HEK293 (cell line): ENCODE data around the gene DNAJC27.
A peak's percentile ranks its signal among the peaks of the same experiment; 100 is the strongest.

Experiments
- CTCF ChIA-PET: fragments of 350-600 bp; formaldehyde crosslinking; extraction: SDS; loops from one replicate; lab custom pipeline; 2021; ENCODE audit warnings: antibody characterized with exemption; lab: Yijun Ruan, JAX
- POLR2A ChIA-PET: fragments of 300-600 bp; formaldehyde crosslinking; extraction: SDS; loops from one replicate; lab custom pipeline; 2020; ENCODE audit warnings: antibody characterized with exemption, inconsistent platforms; lab: Yijun Ruan, JAX
- H3K27ac ChIP-seq: fragments of 200-500 bp; sonication (Bioruptor generic); 2 replicates; pipeline ENCODE4 v1.5.1; 2014; ENCODE audit warnings: low read depth, low read length, control low read depth, inconsistent platforms; ENCODE audit errors: extremely low read depth
- H3K36me3 ChIP-seq, 2 experiments: fragments of 200-500 bp in 1 of 2; sonication (Bioruptor generic) in 1 of 2; 1 replicate in 1 of 2; 2 replicates in 1 of 2; pipeline ENCODE4 v1.5.1; 2014 to 2017; ENCODE audit warnings: inconsistent platforms in 2 of 2, low read length in 2 of 2; ENCODE audit not compliant: control insufficient read depth in 2 of 2, insufficient read depth in 1 of 2
- H3K4me1 ChIP-seq: fragments of 200-500 bp; sonication (Bioruptor generic); 2 replicates; pipeline ENCODE4 v1.5.1; 2014; ENCODE audit warnings: mild to moderate bottlenecking, low read length, inconsistent platforms; ENCODE audit not compliant: control insufficient read depth, insufficient read depth
- H3K4me3 ChIP-seq: 2 replicates; pipeline ENCODE4 v1.5.1; 2011; ENCODE audit warnings: low read depth, mild to moderate bottlenecking, control low read depth, low read length, moderate library complexity
- H3K9me3 ChIP-seq: fragments of 200-500 bp; sonication (Bioruptor generic); 2 replicates; pipeline ENCODE4 v1.5.1; 2014; ENCODE audit warnings: low read depth, low read length, inconsistent platforms; ENCODE audit not compliant: control insufficient read depth, insufficient read depth
- GLIS2 ChIP-seq: fragments of 450-650 bp; formaldehyde crosslinking; IDR thresholded peaks from 2 replicates; pipeline ENCODE4 v1.5.1; 2016; ENCODE audit warnings: missing biosample characterization, missing genetic modification characterization
- INSM2 ChIP-seq: fragments of 450-650 bp; formaldehyde crosslinking; IDR thresholded peaks from 2 replicates; pipeline ENCODE4 v1.5.1; 2016; ENCODE audit warnings: missing biosample characterization, missing genetic modification characterization
- KLF17 ChIP-seq: fragments of 450-650 bp; formaldehyde crosslinking; IDR thresholded peaks from 2 replicates; pipeline ENCODE4 v1.5.1; 2016; ENCODE audit warnings: missing biosample characterization, missing genetic modification characterization
- PATZ1 ChIP-seq: fragments of 450-650 bp; formaldehyde crosslinking; IDR thresholded peaks from 2 replicates; pipeline ENCODE4 v1.5.1; 2016; ENCODE audit warnings: missing biosample characterization, missing genetic modification characterization
- PRDM10 ChIP-seq: fragments of 450-650 bp; formaldehyde crosslinking; IDR thresholded peaks from 2 replicates; pipeline ENCODE4 v1.5.1; 2016; ENCODE audit warnings: missing biosample characterization, missing genetic modification characterization
- REST ChIP-seq: fragments of 450-650 bp; formaldehyde crosslinking; IDR thresholded peaks from 2 replicates; pipeline ENCODE4 v1.5.1; 2016; ENCODE audit warnings: missing biosample characterization, missing genetic modification characterization
- ZBTB21 ChIP-seq: fragments of 450-650 bp; formaldehyde crosslinking; IDR thresholded peaks from 2 replicates; pipeline ENCODE4 v1.5.1; 2017; ENCODE audit warnings: missing biosample characterization, missing genetic modification characterization
- ZEB2 ChIP-seq: fragments of 450-650 bp; formaldehyde crosslinking; IDR thresholded peaks from 2 replicates; pipeline ENCODE4 v1.5.1; 2016; ENCODE audit warnings: missing biosample characterization, missing genetic modification characterization
- ZNF202 ChIP-seq: fragments of 450-650 bp; formaldehyde crosslinking; IDR thresholded peaks from 2 replicates; pipeline ENCODE4 v1.5.1; 2016; ENCODE audit warnings: missing biosample characterization, missing genetic modification characterization, borderline replicate concordance
- ZNF23 ChIP-seq: fragments of 450-650 bp; formaldehyde crosslinking; IDR thresholded peaks from 2 replicates; pipeline ENCODE4 v1.5.1; 2016; ENCODE audit warnings: missing biosample characterization, missing genetic modification characterization, borderline replicate concordance
- ZNF24 ChIP-seq: fragments of 450-650 bp; formaldehyde crosslinking; IDR thresholded peaks from 2 replicates; pipeline ENCODE4 v1.5.1; 2016; ENCODE audit warnings: missing biosample characterization, missing genetic modification characterization
- ZNF362 ChIP-seq: fragments of 450-650 bp; formaldehyde crosslinking; IDR thresholded peaks from 2 replicates; pipeline ENCODE4 v1.5.1; 2016; ENCODE audit warnings: missing biosample characterization, missing genetic modification characterization
- ZNF391 ChIP-seq: fragments of 450-650 bp; formaldehyde crosslinking; IDR thresholded peaks from 2 replicates; pipeline ENCODE4 v1.5.1; 2016; ENCODE audit warnings: low read depth, missing biosample characterization, missing genetic modification characterization, borderline replicate concordance
- ZNF600 ChIP-seq: fragments of 450-650 bp; formaldehyde crosslinking; IDR thresholded peaks from 2 replicates; pipeline ENCODE4 v1.5.1; 2016; ENCODE audit warnings: missing biosample characterization, missing genetic modification characterization
- ZNF629 ChIP-seq: fragments of 450-650 bp; formaldehyde crosslinking; IDR thresholded peaks from 2 replicates; pipeline ENCODE4 v1.5.1; 2017; ENCODE audit warnings: missing biosample characterization, missing genetic modification characterization
- ZNF777 ChIP-seq: fragments of 450-650 bp; formaldehyde crosslinking; IDR thresholded peaks from 2 replicates; pipeline ENCODE4 v1.5.1; 2017; ENCODE audit warnings: missing biosample characterization, missing genetic modification characterization, borderline replicate concordance
- ZNF792 ChIP-seq: fragments of 450-650 bp; formaldehyde crosslinking; IDR thresholded peaks from 2 replicates; pipeline ENCODE4 v1.5.1; 2016; ENCODE audit warnings: missing biosample characterization, missing genetic modification characterization
- ZNF837 ChIP-seq: fragments of 450-650 bp; formaldehyde crosslinking; IDR thresholded peaks from 2 replicates; pipeline ENCODE4 v1.5.1; 2016; ENCODE audit warnings: missing biosample characterization, missing genetic modification characterization
- ZSCAN16 ChIP-seq: fragments of 450-650 bp; formaldehyde crosslinking; IDR thresholded peaks from 2 replicates; pipeline ENCODE4 v1.5.1; 2016; ENCODE audit warnings: missing biosample characterization, missing genetic modification characterization
- ZSCAN18 ChIP-seq: fragments of 450-650 bp; formaldehyde crosslinking; IDR thresholded peaks from 2 replicates; pipeline ENCODE4 v1.5.1; 2016; ENCODE audit warnings: missing biosample characterization, missing genetic modification characterization

Gene DNAJC27

GRCh38 chr2:24972315-24972961 lies 683 bp upstream of the DNAJC27 start:
- Histone ChIP-seq H3K4me1 (no peaks in the 10 kb centered on the region; the same call in 1 of the 2 replicates), H3K36me3 (peaks cover 3 to 4% of the 10 kb centered on the region in 2 experiments; a peak in 2 of 3 replicates), H3K9me3 (no peaks in the 10 kb centered on the region), H3K27ac (peak overlapping the region; percentile 98), H3K4me3 (peak overlapping the region; percentile 86)
- CTCF ChIA-PET: interaction anchor here (0.5 to 1.6 kb wide), 4 partner anchors 157 to 239 kb away, joined by 3 to 17 read pairs (median 4); partner anchors contain the start of genes CENPO and PTRHD1
- POLR2A ChIA-PET: interaction anchor here (1.1 kb wide), 1 partner anchor 157 kb away, joined by 3 read pairs; no protein-coding TSS in a partner anchor
- TF ChIP-seq REST (0 out of 2 replicates have a peak, but pooled peaks have one; percentile 2), INSM2 (0 out of 2 replicates have a peak, but pooled peaks have one; percentile 6), PRDM10 (tag by site-specific recombination) (peak; percentile 91), ZNF792 (tag by site-specific recombination) (0 out of 2 replicates have a peak, but pooled peaks have one; percentile 39), ZNF629 (tag by site-specific recombination) (peak; percentile 56; the same call in 1 of the 2 replicates), GLIS2 (tag by site-specific recombination) (0 out of 2 replicates have a peak, but pooled peaks have one; percentile 16), PATZ1 (tag by site-specific recombination) (0 out of 2 replicates have a peak, but pooled peaks have one; percentile 29), ZNF837 (no peak), KLF17 (peak; percentile 2; the same call in 1 of the 2 replicates), ZBTB21 (tag by site-specific recombination) (peak; percentile 11; the same call in 1 of the 2 replicates), ZNF202 (tag by site-specific recombination) (no peak), ZNF391 (0 out of 2 replicates have a peak, but pooled peaks have one; percentile 49), ZNF362 (tag by site-specific recombination) (0 out of 2 replicates have a peak, but pooled peaks have one; percentile 9), ZNF600 (tag by site-specific recombination) (0 out of 2 replicates have a peak, but pooled peaks have one; percentile 57), ZEB2 (tag by site-specific recombination) (0 out of 2 replicates have a peak, but pooled peaks have one; percentile 3), ZNF24 (tag by site-specific recombination) (0 out of 2 replicates have a peak, but pooled peaks have one; percentile 14), ZNF23 (no peak), ZSCAN16 (tag by site-specific recombination) (no peak), ZSCAN18 (no peak), ZNF777 (tag by site-specific recombination) (peak; percentile 46; the same call in 1 of the 2 replicates)
